SH-SY5Y (cell line): ENCODE data around the gene CYTH4.

Source experiments
- GATA2 ChIP-seq: IDR thresholded peaks from 2 replicates; pipeline ENCODE4 v1.6.1; 2011; ENCODE audit warnings: mild to moderate bottlenecking, low read depth, low read length
- GATA3 ChIP-seq: IDR thresholded peaks from 2 replicates; pipeline ENCODE4 v1.6.1; 2011; ENCODE audit warnings: low read depth, mild to moderate bottlenecking, low read length, moderate library complexity

The CYTH4 gene

DNA sequence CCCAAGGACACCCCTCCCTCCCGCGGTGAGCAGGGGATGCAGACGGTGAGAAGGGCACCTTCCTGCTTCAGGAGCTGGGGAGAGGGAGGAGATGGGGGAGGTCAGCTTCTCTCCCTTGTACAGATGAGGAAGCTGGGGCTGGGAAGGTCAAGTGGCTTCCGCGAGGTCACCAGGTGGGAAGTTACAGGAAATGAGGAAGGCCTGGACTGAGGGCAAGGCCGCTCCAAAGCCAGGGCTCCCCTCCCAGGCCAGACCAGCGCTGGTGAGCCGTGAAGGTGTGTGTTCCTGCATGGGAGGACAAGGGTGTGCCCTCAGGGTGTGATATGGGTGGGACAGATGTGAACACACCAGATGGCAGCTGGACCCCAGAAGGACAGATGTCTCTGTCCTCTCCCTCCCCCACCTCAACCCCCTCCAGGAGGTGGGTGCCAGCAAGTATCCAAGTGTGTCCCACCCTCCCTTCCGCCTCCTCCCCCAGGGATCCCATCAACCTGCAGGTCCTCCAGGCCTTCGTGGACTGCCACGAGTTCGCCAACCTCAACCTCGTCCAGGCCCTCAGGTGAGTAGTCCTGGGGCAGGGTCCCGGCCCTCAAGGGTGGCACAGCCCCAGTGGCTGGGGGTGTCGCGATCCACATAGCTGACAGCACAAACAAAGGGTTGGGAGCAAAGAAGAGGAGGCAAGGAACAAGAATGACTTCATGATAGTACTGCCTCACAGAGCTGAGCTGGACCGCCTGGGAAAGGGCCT, 16.6 kb downstream of the CYTH4 start:
- TF ChIP-seq GATA2 (no peak), GATA3 (no peak)

DNA sequence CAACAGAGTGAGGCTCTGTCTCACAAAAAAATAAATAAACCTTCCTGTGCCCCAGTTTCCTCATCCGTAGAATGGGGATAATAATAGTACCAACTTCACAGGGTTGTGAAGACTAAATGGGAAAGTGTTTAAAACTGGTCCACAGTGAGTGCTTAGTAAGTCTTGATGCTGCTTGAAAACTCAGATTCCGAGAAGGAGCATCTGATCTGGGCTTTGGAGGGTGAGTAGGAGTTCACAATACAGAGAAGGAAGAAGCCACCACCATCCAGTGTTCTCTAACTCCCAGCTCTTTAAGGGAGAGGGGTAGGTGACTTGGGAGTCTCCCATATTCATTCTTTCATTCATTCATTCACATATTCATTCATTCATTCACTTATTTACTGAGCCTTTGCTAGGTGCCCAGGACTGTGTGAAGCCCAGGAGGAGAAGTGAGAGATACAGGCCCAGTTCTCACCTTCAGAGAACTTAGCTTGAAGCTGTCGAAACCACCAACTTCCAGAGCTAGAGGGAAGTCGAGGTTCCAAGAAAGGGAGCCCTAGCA, 17.7 kb downstream of the CYTH4 start:
- TF ChIP-seq GATA3 = no peak
- no peak for TF ChIP-seq GATA2

DNA sequence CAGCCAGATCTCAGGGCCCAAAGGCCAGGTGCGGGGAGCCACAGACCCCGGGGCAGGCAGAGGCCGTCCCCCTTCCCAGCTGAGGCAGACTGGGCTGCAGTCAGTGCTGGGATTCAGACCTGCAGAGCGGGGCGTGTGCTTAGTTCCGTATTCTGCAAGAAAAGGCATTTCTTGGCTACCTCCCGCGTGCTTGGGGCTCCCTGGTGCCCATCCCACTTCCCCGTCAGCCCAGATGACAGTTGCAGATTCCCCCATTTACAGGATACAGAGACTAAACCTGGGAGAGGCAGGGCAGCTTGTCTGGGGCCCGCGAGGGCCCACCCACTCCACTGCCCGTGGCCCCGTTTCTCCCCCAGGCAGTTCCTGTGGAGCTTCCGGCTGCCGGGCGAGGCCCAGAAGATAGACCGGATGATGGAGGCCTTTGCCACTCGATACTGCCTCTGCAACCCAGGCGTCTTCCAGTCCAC, 18.3 kb downstream of the CYTH4 start:
- TF ChIP-seq GATA3 = no peak
- no peak for TF ChIP-seq GATA2

DNA sequence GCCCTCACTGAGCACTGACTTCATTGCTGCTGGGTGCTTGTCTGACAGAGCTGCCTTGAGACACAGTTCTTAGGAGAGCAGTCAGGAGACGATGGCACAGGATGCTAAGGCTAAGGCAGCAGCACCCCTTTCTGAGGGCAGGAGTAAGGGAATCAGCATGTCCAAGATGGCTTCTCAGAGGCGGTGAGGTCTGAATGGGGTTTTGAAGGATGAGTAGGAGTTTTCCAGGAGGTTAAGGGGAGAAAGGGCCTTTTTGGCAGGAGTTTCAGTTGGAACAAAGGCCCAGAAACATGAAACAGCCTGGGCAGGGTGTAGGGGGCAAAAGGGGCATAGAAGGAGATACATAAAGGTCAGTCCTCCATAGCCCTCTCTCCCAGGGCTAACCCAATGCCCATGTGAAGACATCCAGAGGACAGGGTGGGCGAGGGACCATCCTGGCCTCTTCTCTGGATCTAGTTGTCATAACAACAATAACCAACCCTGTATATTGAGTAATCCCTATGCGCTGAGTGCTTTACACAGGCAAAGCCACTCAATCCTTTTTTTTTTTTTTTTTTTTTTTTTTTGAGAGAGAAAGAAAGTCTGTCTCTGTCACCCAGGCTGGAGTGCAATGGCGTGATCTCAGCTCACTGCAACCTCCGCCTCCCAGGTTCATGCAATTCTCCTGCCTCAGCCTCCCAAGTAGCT, 19.0 kb downstream of the CYTH4 start:
- TF ChIP-seq GATA2 = no peak

DNA sequence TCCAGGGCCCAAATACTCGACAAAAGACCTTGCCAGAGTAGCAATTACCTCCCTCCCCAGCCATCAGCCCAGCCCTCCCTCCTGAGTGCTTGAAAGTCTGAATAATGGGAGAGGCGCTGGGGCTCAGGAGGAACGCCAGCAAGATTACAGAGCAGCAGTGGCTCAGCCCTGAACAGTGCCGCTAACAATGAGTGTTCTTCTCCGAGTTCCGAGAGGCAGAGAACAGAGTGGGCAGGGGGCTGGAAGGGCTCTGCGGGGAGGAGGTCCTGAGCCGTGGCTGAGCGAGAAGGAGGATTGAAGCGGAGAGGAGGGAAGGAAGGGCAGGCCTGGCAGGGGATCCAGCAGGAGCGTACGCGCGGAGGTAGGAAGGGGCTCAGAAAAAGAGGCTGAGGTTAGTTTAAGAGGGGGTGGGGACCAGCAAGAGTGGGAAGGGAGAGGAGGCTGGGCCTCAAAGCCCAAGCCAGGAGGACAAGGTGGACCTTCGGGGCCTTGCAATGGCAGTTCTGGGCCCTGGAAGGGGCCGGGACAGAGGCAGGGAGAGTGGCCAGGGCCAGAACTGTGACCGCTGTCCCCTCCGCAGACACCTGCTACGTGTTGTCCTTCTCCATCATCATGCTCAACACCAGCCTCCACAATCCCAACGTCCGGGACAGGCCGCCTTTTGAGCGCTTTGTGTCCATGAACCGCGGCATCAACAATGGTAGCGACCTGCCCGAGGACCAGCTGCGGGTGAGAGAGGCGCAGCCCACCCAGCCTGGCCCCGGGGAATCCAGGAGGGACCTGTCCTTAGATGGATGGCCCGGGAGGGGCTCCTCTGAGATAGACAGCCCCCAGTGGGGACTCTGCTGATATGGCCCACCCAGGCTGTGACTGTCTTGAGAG, 20.6 kb downstream of the CYTH4 start:
- TF ChIP-seq GATA3 (no peak), GATA2 (no peak)

DNA sequence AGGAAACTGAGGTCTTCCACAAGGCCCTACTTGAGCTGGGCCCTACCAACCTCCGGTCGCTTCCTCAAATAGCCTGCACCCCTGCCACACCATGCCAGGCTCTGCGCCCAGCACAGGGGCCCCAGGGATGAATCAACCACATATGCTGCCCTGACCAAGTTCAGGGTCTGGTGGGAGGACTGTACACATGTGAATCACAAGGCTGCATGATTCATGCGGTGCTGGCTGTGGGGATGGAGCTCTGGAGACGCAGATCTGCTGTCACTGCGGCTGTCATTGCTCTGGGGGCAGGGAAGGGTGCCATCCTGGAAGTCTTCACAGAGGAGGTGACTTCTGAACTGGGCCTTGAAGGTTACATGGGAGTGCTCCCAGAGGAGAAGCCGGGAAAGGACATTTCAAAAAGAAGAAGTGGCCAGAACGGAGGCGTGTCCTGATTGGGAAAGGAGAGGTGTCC, 21.5 kb downstream of the CYTH4 start:
- TF ChIP-seq GATA3 (no peak), GATA2 (no peak)

DNA sequence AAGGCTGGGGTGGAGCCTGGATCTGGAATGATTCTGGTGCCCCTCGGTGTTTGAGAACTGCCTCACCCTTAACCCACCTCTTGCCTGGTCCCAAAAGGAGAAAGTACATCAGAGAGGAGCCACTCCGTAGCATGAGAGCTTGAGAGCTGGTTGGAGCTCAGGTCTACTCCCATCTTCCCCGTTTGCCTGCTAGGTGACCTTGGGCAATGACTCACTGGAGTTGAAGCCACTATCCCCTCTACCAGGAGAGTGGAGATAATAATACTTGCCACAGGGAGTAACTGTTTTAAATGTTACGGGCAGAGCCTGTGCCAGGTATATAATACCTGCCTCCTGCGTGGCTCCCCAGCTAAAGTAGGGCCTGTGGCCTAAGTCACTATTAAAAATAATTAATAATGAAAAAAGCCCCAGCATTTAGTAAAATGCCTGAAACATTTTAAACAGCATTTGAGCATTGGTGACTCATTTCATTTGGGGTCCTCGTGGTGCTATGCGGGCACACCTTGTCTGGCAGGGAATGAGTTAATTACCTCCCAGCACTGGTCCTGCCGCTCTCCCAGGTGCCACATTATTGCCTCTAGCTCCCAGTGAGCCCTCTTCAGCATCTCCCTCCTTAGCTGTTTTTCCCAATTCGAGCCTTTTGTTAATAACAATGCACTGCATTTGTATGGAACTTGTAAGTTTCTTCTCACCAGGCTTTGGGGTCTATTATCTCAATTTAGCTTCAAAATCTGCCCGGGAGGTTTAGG, 22.5 kb downstream of the CYTH4 start:
- TF ChIP-seq GATA2 = no peak
- no peak for TF ChIP-seq GATA3

DNA sequence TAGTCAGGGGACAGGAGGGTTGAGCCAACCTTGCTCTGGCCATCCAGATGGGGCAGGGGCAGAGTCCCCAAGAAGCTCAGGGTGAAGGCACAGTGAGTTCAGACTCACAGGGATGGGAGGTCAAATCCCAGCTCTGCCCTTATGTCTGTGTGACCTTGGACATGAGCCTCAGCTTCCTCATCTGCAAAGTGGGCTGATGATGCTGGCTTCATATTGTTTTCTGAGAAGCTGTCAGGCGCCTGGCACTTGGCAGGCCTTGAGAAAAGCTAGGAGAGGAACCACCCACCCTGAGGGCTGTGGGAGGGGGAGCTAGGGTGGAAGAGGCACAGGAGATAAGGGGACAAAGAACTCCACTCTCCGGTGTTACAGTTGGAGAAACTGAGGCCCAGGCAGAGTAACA, 23.6 kb downstream of the CYTH4 start:
- no peak for TF ChIP-seq GATA2
- TF ChIP-seq GATA3 = no peak

DNA sequence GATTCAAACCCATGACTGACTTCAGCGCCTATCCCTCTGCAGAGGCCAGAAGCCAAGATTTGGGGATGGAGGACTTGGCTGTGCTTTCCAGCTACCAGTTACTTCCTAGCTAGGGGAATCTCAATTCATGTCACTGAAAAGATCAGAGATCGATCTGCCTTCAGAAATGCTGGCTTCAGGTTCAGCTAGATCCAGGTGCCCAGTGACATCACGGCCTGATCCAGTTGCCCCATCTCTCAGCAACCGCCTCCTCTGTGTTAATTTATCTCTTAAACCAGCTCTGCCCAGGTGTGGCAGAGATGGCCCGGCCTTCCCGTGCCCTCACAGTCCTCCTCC, 24.2 kb downstream of the CYTH4 start:
- TF ChIP-seq GATA3 (no peak), GATA2 (no peak)

DNA sequence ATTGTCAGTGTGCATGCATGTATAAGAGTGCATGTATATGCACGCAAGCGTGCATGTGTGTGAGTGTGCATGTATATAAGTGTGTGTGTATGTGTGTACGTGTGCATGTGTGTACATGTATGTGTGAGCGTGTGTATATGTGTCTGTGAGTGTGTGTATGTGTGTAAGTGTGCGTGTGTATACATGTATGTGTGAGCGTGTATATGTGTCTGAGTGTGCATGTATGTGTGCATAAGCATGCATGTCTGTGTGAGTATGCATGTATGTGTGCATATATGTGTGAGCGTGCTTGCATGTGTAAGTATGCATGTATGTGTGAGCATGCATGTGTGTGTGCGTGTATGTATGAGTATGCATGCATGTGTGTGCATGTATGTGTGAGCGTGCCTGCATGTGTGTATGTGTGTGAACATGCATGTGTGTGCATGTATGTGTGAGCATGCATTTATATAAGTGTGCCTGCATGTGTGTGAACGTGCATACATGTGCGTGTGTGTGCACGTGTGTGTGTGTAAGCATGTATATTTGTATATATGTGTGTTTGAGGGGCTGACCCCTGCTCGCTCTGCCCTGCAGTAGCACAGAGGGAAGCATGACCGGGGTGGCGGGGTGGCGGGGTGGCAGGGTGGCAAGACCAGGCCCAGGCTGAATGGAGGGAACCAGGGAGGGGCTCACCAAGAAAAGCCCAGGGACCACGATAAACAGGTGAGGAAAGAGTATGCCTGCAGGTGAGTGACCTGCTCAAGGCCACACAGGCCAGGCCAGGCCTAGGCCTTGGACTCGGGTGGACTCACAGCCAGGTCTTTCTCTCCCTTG, 26.3 kb downstream of the CYTH4 start:
- no peak for TF ChIP-seq GATA2

DNA sequence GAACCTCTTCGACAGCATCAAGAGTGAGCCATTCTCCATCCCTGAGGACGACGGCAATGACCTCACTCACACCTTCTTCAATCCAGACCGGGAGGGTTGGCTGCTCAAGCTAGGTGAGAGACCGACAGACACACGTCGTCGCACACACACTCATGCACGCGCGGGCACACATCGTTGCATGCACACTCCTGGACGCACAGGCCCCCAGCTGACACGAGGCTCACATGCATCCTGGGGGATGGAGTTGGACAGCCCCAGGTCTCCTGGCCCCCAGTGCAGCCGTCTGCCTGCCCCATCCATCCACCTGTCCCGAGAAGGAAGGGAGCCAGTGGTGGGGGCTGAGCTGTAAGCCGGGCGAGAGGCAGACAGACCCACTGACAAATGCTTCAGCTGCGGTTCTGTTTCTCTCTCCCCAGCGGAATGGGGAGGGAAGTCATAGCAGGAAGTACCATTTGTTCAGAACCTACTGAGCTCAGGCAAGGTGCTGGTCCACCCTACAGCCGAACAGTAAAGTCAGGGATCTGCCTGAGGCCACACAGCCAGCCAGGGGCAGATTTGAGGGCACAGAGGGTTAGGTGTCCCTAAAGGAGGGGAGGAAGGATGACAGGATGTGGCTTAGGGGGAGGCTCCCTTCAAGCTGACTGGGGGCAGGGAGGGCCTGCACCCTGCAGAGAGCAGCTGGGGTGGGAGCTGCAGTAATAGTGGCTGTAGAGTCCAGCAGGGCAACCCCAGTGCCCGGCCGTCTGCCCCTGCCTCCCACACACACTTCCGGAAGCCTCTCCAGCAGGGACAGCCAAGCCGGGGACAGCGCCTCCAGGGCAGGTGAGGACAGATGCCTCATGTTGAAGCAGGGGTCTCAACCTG, 27.1 kb downstream of the CYTH4 start:
- TF ChIP-seq GATA3 (no peak), GATA2 (no peak)

DNA sequence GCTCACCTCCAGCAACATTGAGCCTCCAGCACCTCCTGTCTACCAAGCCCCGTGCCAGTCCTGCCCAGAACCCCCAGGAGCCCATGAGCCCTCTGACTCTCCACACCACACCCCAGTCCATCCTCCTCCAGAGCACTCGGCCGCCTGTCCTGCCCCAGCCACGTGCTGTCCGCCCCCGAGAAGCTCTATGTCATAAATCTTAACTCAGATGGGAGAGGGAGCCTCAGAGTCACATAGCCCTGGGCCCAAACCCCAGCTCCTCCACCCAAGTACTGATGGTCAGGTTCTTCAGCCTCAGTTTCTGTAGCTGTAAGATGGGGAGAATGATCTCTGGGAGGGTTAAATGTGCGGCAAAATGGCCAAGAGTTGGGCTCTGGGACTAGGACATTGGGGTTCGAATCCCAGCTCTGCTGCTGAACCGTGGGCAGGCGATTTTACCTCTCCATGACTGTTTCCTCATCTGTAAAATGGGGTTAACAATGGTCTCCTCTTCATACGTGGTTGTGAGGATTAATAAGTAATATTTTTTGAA, 27.8 kb downstream of the CYTH4 start:
- TF ChIP-seq GATA2 (no peak), GATA3 (no peak)
